ENCODE results near the gene SRSF2.
"Not testable (repeated sequence)": the region's sequence is repeated elsewhere in the genome, so short reads cannot be mapped to it uniquely, and the experiment has no call there.

DNA sequence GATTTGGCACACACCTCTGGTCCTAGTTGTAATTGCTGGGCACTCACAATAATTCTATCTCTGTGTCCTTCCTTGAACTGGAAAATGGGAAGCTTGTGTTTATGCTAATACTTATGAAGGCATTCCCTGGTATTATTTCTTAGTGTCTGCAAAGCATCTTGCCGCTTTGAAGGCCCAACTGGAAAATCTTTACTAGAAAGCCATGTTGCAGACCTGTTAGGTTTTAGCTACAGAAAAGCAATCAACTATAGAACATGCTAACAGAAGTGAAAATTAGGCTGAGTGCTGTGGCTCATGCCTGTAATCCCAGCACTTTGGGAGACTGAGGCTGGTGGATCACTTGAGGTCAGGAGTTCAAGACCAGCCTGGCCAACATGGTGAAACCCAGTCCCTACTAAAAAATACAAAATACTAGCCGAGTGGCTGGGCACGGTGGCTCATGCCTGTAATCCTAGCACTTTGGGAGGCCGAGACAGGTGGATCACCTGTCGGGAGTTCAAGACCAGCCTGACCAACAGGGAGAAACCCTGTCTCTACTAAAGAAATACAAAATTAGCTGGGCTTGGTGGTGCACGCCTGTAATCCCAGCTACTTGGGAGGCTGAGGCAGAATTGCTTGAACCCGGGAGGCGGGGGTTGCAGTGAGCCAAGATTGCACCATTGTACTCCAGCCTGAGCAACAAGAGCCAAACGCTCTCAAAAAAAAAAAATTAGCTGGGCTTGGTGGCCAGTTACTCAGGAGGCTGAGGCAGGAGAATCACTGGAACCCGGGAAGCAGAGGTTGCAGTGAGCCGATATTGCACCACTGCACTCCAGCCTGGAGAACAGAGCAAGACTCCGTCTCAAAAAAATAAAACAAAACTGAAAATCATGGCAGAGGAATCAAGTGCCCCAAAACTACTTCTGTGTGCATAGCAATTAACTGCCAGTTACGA lies 5.1 kb downstream of the SRSF2 start:
- not testable (repeated sequence) for TF ChIP-seq PPARA (CRISPR knock-in tag; IDR thresholded peaks at IDR 0.05; ENCODE audit: borderline replicate concordance); ZFP30 (CRISPR knock-in tag; IDR thresholded peaks at IDR 0.05)
- TF ChIP-seq, protein P1, sequence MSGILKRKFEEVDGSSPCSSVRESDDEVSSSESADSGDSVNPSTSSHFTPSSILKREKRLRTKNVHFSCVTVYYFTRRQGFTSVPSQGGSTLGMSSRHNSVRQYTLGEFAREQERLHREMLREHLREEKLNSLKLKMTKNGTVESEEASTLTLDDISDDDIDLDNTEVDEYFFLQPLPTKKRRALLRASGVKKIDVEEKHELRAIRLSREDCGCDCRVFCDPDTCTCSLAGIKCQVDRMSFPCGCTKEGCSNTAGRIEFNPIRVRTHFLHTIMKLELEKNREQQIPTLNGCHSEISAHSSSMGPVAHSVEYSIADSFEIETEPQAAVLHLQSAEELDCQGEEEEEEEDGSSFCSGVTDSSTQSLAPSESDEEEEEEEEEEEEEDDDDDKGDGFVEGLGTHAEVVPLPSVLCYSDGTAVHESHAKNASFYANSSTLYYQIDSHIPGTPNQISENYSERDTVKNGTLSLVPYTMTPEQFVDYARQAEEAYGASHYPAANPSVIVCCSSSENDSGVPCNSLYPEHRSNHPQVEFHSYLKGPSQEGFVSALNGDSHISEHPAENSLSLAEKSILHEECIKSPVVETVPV (CRISPR knock-in tag; IDR thresholded peaks at IDR 0.05) = not testable (repeated sequence)
